Pancreas (tissue), 10 donors: ENCODE data around the gene SPATA12. TPM values are rescaled to one million over a fixed set of nuclear protein-coding genes. Genes with fewer than 3 reads are reported as not detected.

Source experiments
- ATAC-seq, 4 donors: fragments of 200-7000 bp; cut with Tn5 transposase; one replicate each; pipeline versions ENCODE4 v1.8.0 to v1.9.1; 2020; ENCODE audit warnings: mild to moderate bottlenecking in 4 of 4, moderate library complexity in 4 of 4
- DNase-seq, 6 donors: peaks; one replicate each; pipeline ENCODE4 v3.0.0-alpha.2; 2020
- FAIRE-seq: peaks from 2 replicates; lab custom pipeline; 2012; peaks lifted over from hg19 to GRCh38; lab: Jason Lieb, UNC
- H3K27ac ChIP-seq, 4 donors: fragments of 200-600 bp; sonication (generic); 1 replicate in 3 of 4; 2 replicates in 1 of 4; pipeline versions ENCODE4 v1.5.0 to v1.8.0; 2020
- H3K27me3 ChIP-seq, 4 donors: fragments of 200-600 bp; one replicate each; pipeline ENCODE4 v1.8.0; 2021
- H3K36me3 ChIP-seq, 3 donors: fragments of 200-600 bp; sonication (generic) in 1 of 3; one replicate each; pipeline versions ENCODE4 v1.5.0 to v1.8.0; 2020 to 2021
- H3K4me1 ChIP-seq, 3 donors: fragments of 200-600 bp; one replicate each; pipeline ENCODE4 v1.8.0; 2021
- H3K4me3 ChIP-seq, 4 donors: fragments of 200-600 bp; sonication (generic) in 2 of 4; one replicate each; pipeline versions ENCODE4 v1.5.0 to v1.8.0; 2020 to 2021
- H3K9me3 ChIP-seq, 4 donors: fragments of 200-600 bp; one replicate each; pipeline ENCODE4 v1.8.0; 2021
- CTCF ChIP-seq, 4 donors: fragments of 200-600 bp; sonication (generic) in 3 of 4; IDR thresholded peaks; one replicate each; pipeline versions ENCODE4 v1.5.0 to v1.8.0; 2021; ENCODE audit warnings: antibody characterized with exemption in 4 of 4
- WGBS, 2 donors: extraction: QIAGEN DNeasy Blood & Tissue Kit; methylation state at CpG; one replicate each; pipeline ENCODE4 v1.1.7; 2013; 5-methylcytosine and 5-hydroxymethylcytosine counted together
- intact Hi-C, 3 donors: fragments of 100-400 bp; cut with DNase I; formaldehyde crosslinking; loops; one replicate each; pipeline versions ENCODE4 v1.11.1 to v1.14.2; 2022
- polyA plus RNA-seq, 2 donors: library from polyadenylated mRNA; stranded (reverse); fragments of 200-250 nt; gene quantifications; one replicate each; pipeline ENCODE4 v1.2.3, GENCODE V29; 2013
- total RNA-seq, 6 donors: library from RNA; stranded (reverse); fragmentation: NEBNext Ultra II Directional in 4 of 6; extraction: Animal tissue kit (Norgen Biotek cat#: 25700) in 4 of 6; gene quantifications; one replicate each; pipeline versions ENCODE4 v1.2.1 to v1.2.4, GENCODE V29; 2021 to 2023
- donor health status: healthy with polysubstance abuse.
- donor health status: DM: no; HTN: no; CAD: no; lungs with moderate emphysema.
- donor health status: DM: no; HTN: no; CAD: no.
- donor health status: control.
- donor health status: control.
- donor health status: Bipolar disorder and iron deficiency.
- donor health status: DM: yes; HTN: yes; CAD: no.
- donor health status: DM: no; HTN: no; CAD: no.
- donor health status: DM: no; HTN: no; CAD: no.
- donor health status: DM: yes; HTN: yes; CAD: no.

SPATA12 gene
- total and polyA plus RNA-seq, 8 donors, result 0.06 to 0.12 TPM; not detected in 6

GRCh38 chr3:57094575-57094974 is 34.1 kb downstream of the SPATA12 start:
- no peak for ATAC-seq
- Histone ChIP-seq H3K9me3 (no peaks in the 10 kb centered on the region), H3K27ac (no peak overlapping the region), H3K36me3 (no peaks in the 10 kb centered on the region), H3K4me1 (no peaks in the 10 kb centered on the region), H3K4me3 (no peak overlapping the region), H3K27me3 (no peaks in the 10 kb centered on the region)
- intact Hi-C loops, result loop anchor here in 1 of 3 donors (10.0 kb wide), 1 partner anchor 130 kb away; the partner anchor contains the start of gene APPL1
- no peak for DNase-seq
- no peak for TF ChIP-seq CTCF (IDR thresholded peaks at IDR 0.05)
- 84% methylated on average over 4 of the region's 4 CpGs for WGBS, 2 donors
- no peak for FAIRE-seq

- Histone ChIP-seq H3K27me3 (no peaks in the 10 kb centered on the region), H3K27ac (no peak overlapping the region), H3K4me1 (no peaks in the 10 kb centered on the region), H3K9me3 (no peaks in the 10 kb centered on the region), H3K36me3 (no peaks in the 10 kb centered on the region), H3K4me3 (no peak overlapping the region)
- no peak for TF ChIP-seq CTCF (IDR thresholded peaks at IDR 0.05)
- WGBS, 2 donors, result 90 to 91% methylated on average over 5 of the region's 5 CpGs
- ATAC-seq (no peak), DNase-seq (no peak), FAIRE-seq (no peak)
- intact Hi-C loops, result loop anchor here in 1 of 3 donors (10.0 kb wide), 1 partner anchor 129 kb away; the partner anchor contains the start of gene APPL1
Measured at GRCh38 chr3:57095363-57095762, 34.9 kb downstream of the SPATA12 start.

GRCh38 chr3:57097536-57097935 is 37.1 kb downstream of the SPATA12 start:
- FAIRE-seq (no peak), DNase-seq (no peak), ATAC-seq (no peak)
- Histone ChIP-seq H3K9me3 (no peaks in the 10 kb centered on the region), H3K4me1 (no peaks in the 10 kb centered on the region), H3K27me3 (no peaks in the 10 kb centered on the region), H3K36me3 (no peaks in the 10 kb centered on the region), H3K27ac (no peak overlapping the region), H3K4me3 (no peak overlapping the region)
- no peak for TF ChIP-seq CTCF (IDR thresholded peaks at IDR 0.05)
- WGBS, 2 donors, result 87 to 90% methylated on average over 23 of the region's 23 CpGs
- intact Hi-C loops, result loop anchor here in 1 of 3 donors (10.0 kb wide), 1 partner anchor 127 kb away; the partner anchor contains the start of gene APPL1

GRCh38 chr3:57098418-57099310 is 38.2 kb downstream of the SPATA12 start:
- Histone ChIP-seq H3K36me3 (no peaks in the 10 kb centered on the region), H3K4me1 (no peaks in the 10 kb centered on the region), H3K27me3 (no peaks in the 10 kb centered on the region), H3K9me3 (no peaks in the 10 kb centered on the region), H3K27ac (no peak overlapping the region), H3K4me3 (no peak overlapping the region)
- intact Hi-C loops, result loop anchor here in 1 of 3 donors (10.0 kb wide), 1 partner anchor 126 kb away; the partner anchor contains the start of gene APPL1
- DNase-seq, result no peak
- no peak for FAIRE-seq
- ATAC-seq, result no peak
- 56 to 71% methylated on average over 6 of the region's 6 CpGs for WGBS, 2 donors
- TF ChIP-seq CTCF (IDR thresholded peaks at IDR 0.05), result no peak
